ENCODE data around the gene DMRTC2.
"Not testable (repeated sequence)": the region's sequence is repeated elsewhere in the genome, so short reads cannot be mapped to it uniquely, and the experiment has no call there.

The DMRTC2 gene

DNA sequence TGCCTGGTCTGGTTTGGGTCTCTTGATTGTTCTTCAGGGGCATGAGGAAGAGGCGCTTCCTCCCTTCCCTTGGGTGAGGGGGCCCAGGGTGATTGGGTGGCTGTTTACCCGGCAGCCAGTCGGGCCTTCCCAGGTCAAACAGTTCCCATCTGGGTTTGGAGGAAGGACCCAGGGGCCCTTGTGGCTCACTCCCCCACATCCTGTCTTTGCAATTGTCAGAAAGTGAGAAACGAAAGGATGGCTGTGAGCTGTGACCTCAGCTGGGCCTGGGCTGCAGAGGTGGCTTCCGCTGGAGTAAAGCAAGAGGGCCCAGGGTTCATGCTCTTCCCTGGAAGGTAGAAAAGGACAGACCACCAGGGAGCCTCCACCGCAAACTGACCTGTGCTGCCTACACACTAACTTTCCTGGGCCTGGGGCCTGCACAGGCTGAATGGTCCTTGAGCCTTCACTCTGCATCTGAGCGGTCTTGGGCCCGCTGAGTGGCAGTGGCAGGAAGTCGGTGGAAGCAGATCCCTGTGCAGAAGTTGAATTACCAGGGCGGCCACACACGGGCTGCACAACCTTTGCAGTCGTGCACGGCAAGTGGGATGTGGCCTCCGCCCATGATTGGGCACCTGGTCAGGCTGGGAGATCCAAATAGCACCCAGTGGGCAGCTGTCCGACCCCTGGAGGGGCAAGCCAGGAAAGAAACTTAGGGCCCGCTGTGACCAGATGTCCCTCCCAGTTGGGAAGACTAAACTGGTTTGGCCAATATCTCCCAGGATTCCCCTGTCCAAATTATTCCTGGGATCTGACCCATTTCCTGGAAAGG, 26.9 kb downstream of the DMRTC2 start:
- DNase-seq (ENCODE audit: low spot score): no peak

DNA sequence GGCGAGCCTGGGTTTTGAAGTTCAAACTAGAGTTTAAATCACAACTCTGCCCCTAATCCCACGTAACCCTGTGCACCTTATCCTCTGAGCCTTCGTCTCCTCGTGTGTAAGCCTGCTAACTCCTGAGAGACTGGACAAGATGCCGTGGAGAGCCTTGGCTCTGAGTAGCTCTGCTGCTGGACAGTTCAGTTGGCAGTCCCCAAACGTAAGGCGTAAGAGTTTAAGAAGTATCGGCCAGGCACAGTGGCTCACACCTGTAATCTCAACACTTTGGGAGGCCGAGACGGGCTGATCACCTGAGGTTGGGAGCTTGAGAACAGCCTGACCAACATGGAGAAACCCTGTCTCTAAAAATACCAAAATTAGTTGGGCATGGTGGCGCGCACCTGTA, 27.5 kb downstream of the DMRTC2 start:
- DNase-seq (ENCODE audit: low spot score): no peak

DNA sequence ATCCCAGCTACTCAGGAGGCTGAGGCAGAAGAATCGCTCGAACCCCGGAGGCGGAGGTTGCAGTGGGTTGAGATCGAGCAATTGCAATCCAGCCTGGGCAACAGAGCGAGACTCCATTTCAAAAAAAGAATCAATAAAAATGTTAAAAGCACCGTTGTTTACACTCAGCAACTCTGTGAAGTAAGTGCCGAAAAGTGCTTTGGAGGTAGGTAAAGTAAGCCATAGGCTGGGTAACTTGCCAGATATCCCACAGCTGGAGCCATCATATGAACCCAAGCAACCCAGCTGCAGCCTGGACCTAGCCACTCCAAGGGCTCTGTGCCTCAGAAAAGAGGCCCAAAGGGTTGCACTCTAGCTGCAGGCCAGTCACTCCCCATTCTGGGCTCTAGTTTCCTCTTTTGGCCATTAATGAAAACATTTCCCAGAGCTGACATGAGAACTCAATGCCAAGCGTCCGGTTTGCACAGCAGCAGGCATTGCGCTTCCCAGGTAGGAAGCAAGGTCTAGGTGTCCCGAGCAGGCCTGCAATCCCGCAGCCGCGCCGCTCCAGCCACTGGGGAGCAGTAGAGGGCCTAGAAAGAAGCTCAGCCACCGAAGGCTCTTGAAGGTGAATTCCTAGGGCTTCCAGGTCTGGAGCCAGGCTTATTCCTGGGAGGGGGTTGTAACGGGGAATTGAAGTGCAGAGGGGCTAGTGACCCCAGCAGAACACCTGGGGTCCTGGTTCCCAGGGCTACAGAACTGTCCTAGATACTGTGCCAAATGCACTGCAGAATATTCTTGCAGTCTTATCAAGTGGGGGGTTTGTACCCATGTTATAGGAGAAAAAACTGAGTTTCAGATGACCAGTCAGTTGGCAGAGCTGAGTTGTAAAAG, 28.2 kb downstream of the DMRTC2 start:
- peak; percentile 93 for DNase-seq (ENCODE audit: low spot score)

DNA sequence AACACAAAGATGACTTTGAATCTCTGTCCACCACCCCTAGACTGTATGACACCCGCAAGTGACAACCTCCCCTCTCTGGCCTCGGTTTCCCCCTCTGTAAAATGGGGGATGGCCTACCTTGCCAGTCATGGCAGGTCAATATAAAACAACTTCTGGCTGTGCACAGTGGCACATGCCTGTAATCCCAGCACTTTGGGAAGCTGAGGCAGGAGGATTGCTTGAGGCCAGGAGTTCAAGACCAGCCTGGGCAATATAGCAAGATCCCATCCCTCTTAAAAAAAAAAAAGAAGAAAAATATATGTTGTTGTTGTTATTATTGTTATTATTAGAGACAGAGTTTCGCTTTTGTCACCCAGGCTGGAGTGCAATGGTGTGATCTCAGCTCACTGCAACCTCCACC, 31.1 kb downstream of the DMRTC2 start:
- not testable (repeated sequence) for DNase-seq (ENCODE audit: low spot score)

DNA sequence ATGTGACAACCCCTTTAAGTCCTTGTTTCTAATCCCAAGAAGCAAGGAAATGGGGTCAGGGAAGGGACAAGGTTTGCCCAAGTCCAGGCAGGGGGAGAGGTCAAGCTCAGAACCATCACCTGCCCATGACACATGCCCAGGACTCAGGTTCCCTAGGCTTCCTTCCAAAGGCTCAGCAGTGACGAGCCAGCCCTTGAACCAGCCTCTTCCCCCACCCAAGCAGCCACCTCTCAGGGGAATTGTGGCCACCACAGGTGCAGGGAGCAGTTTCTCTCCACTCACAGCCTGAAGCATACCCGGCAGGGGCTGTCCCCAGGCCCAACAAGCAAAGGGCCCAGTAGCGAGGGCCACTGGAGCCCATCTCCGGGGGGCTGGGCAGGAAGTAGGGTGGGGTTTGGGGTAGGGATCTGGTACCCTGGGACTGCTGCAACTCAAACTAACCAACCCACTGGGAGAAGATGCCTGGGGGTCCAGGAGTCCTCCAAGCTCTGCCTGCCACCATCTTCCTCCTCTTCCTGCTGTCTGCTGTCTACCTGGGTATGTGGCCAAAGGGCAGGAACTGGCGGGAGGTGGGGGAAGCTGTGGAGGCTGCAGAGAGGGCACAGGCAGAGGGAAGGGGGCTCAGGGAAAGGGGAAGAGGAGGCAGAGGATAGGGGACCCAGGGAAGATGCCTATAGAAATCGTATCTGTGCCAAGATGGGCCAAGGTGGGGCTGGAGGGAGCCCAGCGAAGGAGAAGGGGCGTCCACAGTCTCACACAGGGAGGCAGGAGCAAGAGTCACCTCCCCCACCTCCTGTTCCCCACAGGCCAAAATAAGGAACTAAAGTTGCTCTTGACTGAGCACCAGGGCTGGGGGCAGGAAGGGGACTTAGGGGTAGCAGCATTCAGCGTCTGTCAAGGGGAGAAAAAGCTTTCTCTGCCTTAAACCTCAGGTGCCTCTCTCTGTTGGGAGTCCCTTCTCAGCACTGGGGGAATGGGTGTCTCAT, 32.3 kb downstream of the DMRTC2 start, which contains the start of gene CD79A:
TSS of gene CD79A (plus strand) at position 433 of the 986 bp plus-strand sequence. CDS start at position 459, 26 bp downstream.
- no peak for DNase-seq (ENCODE audit: low spot score)

DNA sequence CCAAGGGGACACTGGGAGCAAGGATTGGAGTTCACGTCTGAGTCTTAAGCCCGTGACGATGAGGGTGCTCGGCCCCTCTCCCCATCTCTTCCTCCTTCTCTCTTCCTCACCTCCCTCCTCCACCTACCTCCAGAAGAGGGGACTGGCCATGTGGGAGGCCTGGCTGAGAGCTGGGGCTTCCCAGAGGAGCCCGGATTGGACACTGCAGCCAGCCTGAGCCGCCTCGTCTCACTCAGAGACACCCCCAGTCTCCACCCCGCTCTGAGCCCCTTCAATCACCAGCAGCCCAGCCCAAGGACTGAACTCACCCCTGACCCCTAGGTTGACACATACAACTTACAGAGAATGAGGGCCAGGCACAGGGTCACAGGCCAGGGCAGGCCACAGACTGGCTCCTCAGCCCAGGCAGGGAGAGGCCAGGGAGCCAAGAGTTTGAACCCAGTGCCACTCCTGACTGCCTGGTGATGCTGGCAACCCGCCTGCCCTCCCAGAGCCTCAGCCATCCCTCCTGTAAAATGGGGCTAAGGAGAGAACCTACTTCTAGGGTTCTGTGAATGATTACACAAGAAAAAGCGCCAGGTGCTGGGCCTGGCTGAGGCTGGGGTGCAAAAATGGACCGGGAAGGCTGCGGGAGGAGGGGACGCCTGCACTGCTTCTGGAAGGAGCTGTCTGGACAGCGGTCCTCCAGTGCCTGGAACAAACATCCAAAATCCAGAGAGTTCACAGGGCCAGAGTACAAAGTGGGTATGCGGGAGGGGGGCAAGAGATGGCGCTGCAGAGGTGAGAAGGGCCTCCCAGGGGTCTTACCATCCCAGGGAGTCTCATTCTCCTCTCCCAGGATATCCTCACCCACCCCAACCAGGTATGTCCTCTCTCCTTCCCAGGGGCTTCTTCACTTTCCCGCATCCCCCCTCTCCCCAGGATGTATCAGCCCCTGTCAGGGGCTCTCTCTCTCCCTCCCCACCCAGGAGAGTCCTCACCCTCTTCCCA, 33.4 kb downstream of the DMRTC2 start:
- no peak for DNase-seq (ENCODE audit: low spot score)

DNA sequence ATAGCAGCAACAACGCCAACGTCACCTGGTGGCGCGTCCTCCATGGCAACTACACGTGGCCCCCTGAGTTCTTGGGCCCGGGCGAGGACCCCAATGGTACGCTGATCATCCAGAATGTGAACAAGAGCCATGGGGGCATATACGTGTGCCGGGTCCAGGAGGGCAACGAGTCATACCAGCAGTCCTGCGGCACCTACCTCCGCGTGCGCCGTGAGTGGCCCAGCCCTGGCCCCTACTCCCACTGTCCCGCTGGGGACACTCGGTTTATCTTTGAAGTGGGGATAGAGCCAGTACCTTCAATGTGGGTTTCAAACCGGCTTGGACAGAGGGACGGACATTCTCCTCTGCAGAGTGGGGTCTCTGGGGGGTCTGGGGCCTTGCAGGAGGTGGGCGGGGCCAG, 34.2 kb downstream of the DMRTC2 start:
- DNase-seq (ENCODE audit: low spot score): no peak

DNA sequence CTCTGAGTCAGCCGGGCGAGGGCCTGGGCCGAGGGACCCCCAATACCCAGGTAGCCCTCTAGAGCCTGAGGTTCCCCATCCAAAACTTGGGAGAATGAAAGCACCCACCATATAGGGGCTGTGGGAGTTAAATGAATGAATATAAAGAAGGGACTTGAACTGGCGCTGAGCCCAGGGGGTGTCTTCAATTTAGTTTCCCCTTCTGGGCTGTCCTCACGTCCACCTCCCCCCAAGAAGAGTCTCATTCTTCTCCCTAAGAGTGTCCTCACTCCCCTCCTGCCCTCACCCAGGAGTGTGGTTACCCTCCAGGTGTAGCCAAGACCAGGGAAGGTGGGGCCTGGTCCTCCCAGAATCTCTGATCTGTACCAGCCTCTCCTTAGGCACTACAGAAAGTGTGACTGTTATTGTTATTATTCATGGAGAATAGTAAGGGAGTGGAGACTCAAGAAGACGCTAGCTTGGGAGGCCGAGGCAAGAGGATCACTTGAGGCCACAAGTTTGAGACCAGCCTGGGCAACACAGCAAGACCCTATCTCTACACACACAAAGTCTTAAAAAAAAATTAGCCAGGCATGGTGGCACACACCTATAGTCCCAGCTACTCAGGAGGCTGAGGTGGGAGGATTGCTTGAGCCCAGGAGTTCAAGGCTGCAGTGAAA, 35.0 kb downstream of the DMRTC2 start:
- no peak for DNase-seq (ENCODE audit: low spot score)

DNA sequence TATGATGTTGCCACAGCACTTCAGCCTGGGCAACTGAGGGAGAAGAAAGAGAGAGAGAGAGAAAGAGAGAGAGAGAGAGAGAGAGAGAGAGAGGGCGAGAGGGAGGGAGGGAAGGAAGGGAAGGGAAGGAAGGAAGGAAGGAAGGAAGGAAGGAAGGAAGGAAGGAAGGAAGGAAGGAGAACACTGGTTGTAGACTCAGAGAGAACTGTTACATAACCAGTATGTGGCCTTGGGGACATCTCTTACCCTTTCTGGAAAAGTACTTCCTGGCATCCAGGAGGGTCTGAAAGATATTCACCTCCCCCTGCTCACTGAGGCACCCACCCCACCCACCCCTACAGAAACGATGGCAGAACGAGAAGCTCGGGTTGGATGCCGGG, 35.5 kb downstream of the DMRTC2 start:
- no peak for DNase-seq (ENCODE audit: low spot score)

DNA sequence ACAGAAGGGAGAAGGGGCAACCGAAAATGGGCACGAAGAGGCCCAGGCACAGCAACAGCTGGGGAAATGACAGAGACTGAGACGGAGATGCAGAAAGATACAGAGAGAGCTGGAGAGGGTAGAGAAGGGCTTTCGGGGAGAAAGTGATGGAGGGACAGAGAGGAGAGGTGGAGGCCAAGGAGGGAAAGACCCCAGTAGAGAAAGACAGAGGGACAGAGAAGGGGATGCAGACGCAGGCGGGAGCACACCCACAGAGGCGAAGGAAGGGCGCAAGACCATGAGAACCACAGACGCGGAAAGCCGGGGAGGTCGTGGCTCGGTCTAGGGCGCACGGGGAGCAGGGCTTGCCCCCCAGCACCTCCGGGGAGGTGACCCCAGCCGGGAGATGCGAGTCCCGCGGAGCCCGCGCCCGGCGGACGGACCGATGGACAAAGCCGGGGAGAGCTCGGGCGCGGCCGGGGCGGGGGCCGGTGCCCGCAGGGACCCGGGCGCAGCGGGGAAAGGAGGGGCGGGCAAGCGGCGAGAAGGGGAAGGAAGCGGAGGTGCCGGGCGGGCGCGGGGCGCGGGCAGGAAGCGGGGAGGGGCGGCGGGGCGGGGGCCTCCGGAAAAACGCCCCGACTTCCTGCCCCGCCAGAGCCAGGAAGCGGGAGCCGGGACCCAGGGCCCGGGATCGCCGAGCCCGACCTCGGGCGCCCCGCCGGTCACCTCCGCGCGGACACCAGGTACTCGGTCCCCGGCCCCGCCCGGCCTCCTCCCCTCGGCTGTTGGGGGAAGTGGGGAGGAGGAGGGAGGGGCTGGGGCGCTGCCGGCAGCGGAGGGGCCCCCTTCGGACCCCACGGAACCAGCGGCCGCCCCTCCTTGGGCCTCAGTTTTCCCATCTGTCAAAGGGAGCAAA, 38.0 kb downstream of the DMRTC2 start, which contains the start of gene ARHGEF1:
TSS of gene ARHGEF1 (plus strand) at position 617 of the 895 bp plus-strand sequence. CDS start 4,899 bp downstream, outside the sequence.
- no peak for DNase-seq (ENCODE audit: low spot score)

DNA sequence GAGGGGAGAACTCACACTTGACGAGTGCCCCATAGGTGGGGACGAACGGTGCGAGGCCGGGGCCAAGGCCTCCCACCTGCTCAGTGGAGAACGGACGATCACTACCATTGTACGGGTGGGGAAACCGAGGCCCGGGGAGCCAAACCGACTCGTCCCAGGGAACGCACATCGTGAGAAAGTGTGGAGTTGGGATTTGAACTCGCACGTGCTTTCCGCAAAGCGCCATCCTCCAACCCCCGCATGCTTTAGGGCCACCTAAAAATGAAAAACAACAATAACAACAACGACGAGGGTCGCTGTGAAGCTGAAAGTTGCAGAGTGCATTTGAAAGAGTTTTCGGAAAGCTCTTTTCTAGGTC, 38.6 kb downstream of the DMRTC2 start:
- no peak for DNase-seq (ENCODE audit: low spot score)

DNA sequence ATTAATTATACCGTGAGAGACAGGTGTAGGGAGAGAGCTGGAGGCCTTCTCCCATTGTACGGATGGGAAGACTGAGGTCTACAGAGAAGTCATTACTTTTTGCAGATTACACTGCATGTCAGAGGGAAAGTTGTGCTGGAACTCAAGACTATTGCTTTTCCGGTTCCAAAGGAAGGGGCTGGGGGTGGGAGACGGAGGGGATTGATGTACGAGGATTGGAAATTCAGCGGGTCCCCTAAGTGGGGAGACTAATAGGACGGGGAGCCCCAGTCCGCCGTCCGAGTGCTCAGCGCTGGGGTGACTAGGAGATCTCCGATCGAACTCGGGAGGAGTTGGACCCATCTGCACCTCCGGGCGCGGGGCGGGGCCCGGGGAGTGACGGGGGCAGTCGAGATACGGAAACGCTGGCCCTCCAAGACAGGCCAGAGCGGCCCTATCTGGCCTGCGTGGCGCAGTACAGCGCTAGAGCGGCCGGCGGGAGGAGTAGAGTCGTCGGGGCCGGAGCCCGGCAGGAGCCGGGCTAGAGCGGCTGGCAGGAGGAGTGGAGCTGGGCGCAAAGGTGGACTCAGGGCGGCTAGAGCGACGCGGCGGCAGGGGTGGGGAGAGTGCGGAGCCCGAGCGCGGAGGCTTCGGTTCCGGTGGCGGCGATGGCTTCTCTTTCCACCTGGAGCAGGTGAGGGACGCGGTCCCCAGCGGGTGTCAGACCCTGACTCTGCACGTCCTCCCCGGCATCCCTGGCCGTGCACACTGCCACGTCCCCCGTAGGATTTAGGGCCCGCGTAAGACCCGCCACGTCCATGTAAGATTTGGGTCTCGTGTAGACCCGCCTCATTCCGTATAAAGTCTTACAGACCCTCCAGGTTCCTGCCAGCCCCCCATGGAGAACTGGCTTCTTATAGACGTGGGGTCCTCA, 39.2 kb downstream of the DMRTC2 start:
- peak; percentile 99 for DNase-seq (ENCODE audit: low spot score)

DNA sequence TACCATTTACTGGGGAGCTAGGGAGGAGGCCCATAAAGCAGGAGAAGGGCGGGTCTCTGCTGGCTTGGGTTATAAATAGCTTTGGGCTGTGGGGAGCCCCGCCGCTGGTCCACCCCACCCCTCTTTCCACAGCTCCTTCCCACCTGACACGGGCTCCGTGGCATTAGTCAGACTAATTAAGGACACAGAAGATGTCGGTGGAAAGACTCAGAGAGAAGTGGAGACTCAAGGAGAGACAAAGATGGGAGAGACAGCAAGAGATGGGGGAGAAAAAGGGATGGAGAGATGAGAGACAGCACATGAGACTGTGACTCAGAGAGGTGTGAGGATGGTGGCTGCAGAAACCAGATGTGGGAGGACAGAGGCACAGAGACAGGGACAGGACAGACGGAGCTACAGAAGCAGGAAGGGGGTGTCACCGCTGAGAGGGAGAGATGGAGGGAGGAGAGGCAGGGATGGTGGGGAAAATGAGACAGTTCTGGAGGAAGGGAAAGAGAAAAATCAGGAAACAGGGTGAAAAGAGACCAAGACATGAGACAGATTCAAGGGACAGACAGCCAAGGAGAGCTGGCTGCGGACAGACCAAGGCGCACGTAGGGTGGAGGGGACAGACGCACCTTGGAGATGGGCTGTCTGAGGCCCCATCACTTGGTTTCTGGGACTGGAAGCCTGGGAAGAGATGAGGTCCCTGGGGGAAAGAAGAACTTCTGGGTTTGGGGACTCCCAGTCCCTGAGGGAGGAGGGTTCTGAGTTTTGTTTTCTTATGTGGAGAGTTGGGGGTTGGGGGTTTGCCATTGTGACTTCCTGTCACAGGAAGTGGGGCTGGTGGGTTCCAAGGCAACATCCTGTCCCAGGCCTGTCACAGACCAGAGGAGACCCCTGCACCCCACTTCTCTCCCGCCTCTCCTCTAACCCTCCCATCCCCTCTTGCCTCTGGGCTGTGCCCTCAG, 42.2 kb downstream of the DMRTC2 start:
- DNase-seq (ENCODE audit: low spot score): peak; percentile 76

DNA sequence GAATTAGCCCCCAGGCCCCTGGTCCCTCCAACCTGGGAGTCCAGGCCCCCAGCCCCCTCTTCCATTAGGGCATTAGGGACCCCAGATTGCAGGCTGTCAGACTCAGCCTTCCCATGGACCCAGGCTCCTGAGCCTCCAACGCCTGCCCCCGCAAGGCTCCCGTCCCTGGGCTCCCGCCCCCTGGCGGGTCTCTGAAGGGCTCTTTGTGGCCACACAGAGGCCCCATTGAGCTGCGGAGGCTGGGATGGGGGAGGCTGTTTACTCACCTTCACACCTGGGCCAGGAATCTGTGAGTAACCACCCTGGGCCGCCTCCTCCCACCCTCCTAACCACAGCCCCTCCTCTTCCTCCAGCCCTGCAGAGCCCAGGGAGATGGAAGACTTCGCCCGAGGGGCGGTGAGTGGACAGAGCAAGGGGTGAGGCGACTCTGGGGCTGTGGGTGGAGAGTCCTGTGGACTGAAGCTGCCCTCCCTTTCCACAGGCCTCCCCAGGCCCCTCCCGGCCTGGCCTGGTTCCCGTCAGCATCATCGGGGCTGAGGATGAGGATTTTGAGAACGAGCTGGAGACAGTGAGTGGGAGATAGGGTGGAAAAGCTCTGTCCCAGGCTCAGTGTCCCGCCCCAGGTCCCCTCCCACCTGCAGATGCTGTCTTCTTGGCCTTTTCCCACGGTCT, 43.0 kb downstream of the DMRTC2 start:
- peak; percentile 98 for DNase-seq (ENCODE audit: low spot score)

DNA sequence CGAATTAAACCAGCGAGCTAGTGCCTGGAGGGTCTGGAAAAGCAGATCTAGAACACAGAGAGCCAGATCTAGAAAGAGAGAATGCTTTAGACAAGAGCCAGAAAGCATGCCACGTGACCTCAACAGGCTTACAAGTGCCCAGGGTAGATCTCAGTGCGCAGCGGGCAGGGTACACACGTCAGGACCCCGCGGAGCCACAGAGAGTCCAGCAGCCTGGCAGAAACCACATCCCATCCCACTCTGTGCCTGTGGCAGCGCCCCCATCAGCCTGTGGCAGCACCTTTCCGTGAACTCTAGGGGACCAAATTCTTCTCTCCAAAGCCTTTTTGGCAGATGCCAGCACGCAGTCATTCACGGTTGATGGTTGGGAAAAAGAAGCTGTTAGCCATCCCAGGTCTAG, 44.1 kb downstream of the DMRTC2 start:
- no peak for DNase-seq (ENCODE audit: low spot score)

DNA sequence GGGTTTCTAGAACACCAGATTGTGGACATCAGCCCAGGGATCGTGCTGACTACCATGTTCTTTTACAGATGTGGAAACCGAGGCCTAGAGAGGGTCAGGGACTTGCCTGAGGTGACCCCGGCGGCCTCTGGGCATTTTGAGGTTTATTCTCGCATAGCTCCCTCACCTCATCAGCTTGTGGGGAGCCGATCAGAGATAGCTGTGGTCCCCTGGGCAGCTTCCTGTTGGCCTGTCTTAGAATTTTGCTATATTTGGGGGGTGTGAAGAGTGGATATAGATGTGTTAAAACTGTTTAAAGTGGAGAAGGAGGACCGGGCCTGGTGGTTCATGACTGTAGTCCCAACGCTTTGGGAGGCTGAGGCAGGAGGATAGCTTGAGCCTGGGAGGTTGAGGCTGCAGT, 45.1 kb downstream of the DMRTC2 start:
- DNase-seq (ENCODE audit: low spot score): no peak
